ENCODE data around the gene CELA3B. TPM values are rescaled to one million over a fixed set of nuclear protein-coding genes. Genes with fewer than 3 reads are reported as not detected.
"Not testable (repeated sequence)": the region's sequence is repeated elsewhere in the genome, so short reads cannot be mapped to it uniquely, and the experiment has no call there.

The CELA3B gene
- total RNA-seq = 1 to 10 TPM in 3 of 5 donors, not detected in 2; 6.9 to 7.5 (median 7.3) TPM
- not detected for total RNA-seq (2013)
- total RNA-seq = 0 reads per million in 29 experiments

- H3K27ac ChIP-seq (ENCODE audit: low read length); H3K36me3 Mint-ChIP-seq; H3K9me3 ChIP-seq; H3K27ac Mint-ChIP-seq; H3K4me1 ChIP-seq (ENCODE audit: control insufficient read depth in 1 of 2, extremely low read depth in 1 of 2, insufficient read depth in 2 of 2, low read length in 2 of 2); H3K27me3 ChIP-seq (replicated peaks in 1 of 2; ENCODE audit: control insufficient read depth in 2 of 2, extremely low read depth in 1 of 2, insufficient read depth in 2 of 2, low read length in 1 of 2); H3K36me3 ChIP-seq (ENCODE audit: control insufficient read depth in 2 of 2, extremely low read depth in 1 of 2, insufficient read depth in 1 of 2, low read length in 1 of 2); CTCF ChIA-PET; H3K4me1 Mint-ChIP-seq; H3K4me3 ChIP-seq (ENCODE audit: control insufficient read depth in 1 of 2, extremely low read depth in 1 of 2, low read length in 1 of 2); H3K4me3 Mint-ChIP-seq; POLR2A ChIA-PET; H3K27me3 Mint-ChIP-seq; ATAC-seq (replicated peaks in 1 of 4); DNase-seq; H3K9me3 Mint-ChIP-seq: not testable (repeated sequence)
- WGBS (ENCODE audit: insufficient coverage) = 80% methylated on average over 2 of the region's 9 CpGs
Measured at GRCh38 chr1:21976703-21977239, at the start of gene CELA3B. Gene CELA3B (plus strand): TSS chr1:21977022. CDS start chr1:21977040, 18 bp downstream.

GRCh38 chr1:21927533-21928237 lies 49.1 kb upstream of the CELA3B start:
- no peak for DNase-seq
- H3K9me3 Mint-ChIP-seq = no peaks in the 10 kb centered on the region
- Histone ChIP-seq H3K27me3 (replicated peaks in 1 of 2; ENCODE audit: control insufficient read depth in 2 of 2, extremely low read depth in 1 of 2, insufficient read depth in 2 of 2, low read length in 1 of 2) (peaks cover 0 to 36% of the 10 kb centered on the region in 2 experiments), H3K27ac (ENCODE audit: low read length) (no peak overlapping the region), H3K4me3 (ENCODE audit: control insufficient read depth in 1 of 2, extremely low read depth in 1 of 2, low read length in 1 of 2) (no peak overlapping the region), H3K4me1 (ENCODE audit: control insufficient read depth in 1 of 2, extremely low read depth in 1 of 2, insufficient read depth in 2 of 2, low read length in 2 of 2) (no peaks in the 10 kb centered on the region), H3K36me3 (ENCODE audit: control insufficient read depth in 2 of 2, extremely low read depth in 1 of 2, insufficient read depth in 1 of 2, low read length in 1 of 2) (no peaks in the 10 kb centered on the region), H3K9me3 (no peaks in the 10 kb centered on the region)
- H3K27ac Mint-ChIP-seq = no peak overlapping the region
- whole genome bisulfite sequencing (ENCODE audit: insufficient coverage) = 90% methylated on average over 11 of the region's 12 CpGs
- no peak overlapping the region for H3K4me3 Mint-ChIP-seq
- H3K4me1 Mint-ChIP-seq = no peaks in the 10 kb centered on the region
- ChIA-PET POLR2A (no interaction called here), CTCF (no interaction called here)
- no peak for ATAC-seq (replicated peaks in 1 of 4)
- H3K36me3 Mint-ChIP-seq = no peaks in the 10 kb centered on the region
- H3K27me3 Mint-ChIP-seq = no peaks in the 10 kb centered on the region

GRCh38 chr1:21930080-21930571 lies 46.7 kb upstream of the CELA3B start:
- no peak for ATAC-seq (replicated peaks in 1 of 4)
- H3K4me1 Mint-ChIP-seq = peaks cover 4 to 7% (median 6%) of the 10 kb centered on the region in 3 donors
- WGBS (ENCODE audit: insufficient coverage) = 70% methylated on average over 2 of the region's 8 CpGs
- Histone ChIP-seq H3K4me1 (ENCODE audit: control insufficient read depth in 1 of 2, extremely low read depth in 1 of 2, insufficient read depth in 2 of 2, low read length in 2 of 2) (peaks cover 4 to 9% of the 10 kb centered on the region in 2 experiments), H3K27me3 (replicated peaks in 1 of 2; ENCODE audit: control insufficient read depth in 2 of 2, extremely low read depth in 1 of 2, insufficient read depth in 2 of 2, low read length in 1 of 2) (peaks cover 0 to 46% of the 10 kb centered on the region in 2 experiments), H3K9me3 (no peaks in the 10 kb centered on the region), H3K4me3 (ENCODE audit: control insufficient read depth in 1 of 2, extremely low read depth in 1 of 2, low read length in 1 of 2) (no peak overlapping the region), H3K36me3 (ENCODE audit: control insufficient read depth in 2 of 2, extremely low read depth in 1 of 2, insufficient read depth in 1 of 2, low read length in 1 of 2) (no peaks in the 10 kb centered on the region), H3K27ac (ENCODE audit: low read length) (no peak overlapping the region)
- H3K36me3 Mint-ChIP-seq = no peaks in the 10 kb centered on the region
- no peak overlapping the region for H3K4me3 Mint-ChIP-seq
- no peaks in the 10 kb centered on the region for H3K9me3 Mint-ChIP-seq
- CTCF ChIA-PET = no interaction called here
- no peaks in the 10 kb centered on the region for H3K27me3 Mint-ChIP-seq
- H3K27ac Mint-ChIP-seq = no peak overlapping the region
- no peak for DNase-seq
- POLR2A ChIA-PET = no interaction called here

GRCh38 chr1:21930629-21931170 lies 46.1 kb upstream of the CELA3B start:
- Mint-ChIP-seq H3K27ac (no peak overlapping the region), H3K27me3 (peaks cover 0 to 3% of the 10 kb centered on the region in 2 donors), H3K36me3 (no peaks in the 10 kb centered on the region), H3K9me3 (no peaks in the 10 kb centered on the region), H3K4me1 (peaks cover 8 to 13% (median 10%) of the 10 kb centered on the region in 3 donors), H3K4me3 (no peak overlapping the region)
- DNase-seq = no peak
- Histone ChIP-seq H3K4me1 (ENCODE audit: control insufficient read depth in 1 of 2, extremely low read depth in 1 of 2, insufficient read depth in 2 of 2, low read length in 2 of 2) (peaks cover 4 to 9% of the 10 kb centered on the region in 2 experiments), H3K4me3 (ENCODE audit: control insufficient read depth in 1 of 2, extremely low read depth in 1 of 2, low read length in 1 of 2) (no peak overlapping the region), H3K36me3 (ENCODE audit: control insufficient read depth in 2 of 2, extremely low read depth in 1 of 2, insufficient read depth in 1 of 2, low read length in 1 of 2) (no peaks in the 10 kb centered on the region), H3K27ac (ENCODE audit: low read length) (no peak overlapping the region), H3K27me3 (replicated peaks in 1 of 2; ENCODE audit: control insufficient read depth in 2 of 2, extremely low read depth in 1 of 2, insufficient read depth in 2 of 2, low read length in 1 of 2) (peaks cover 0 to 47% of the 10 kb centered on the region in 2 experiments), H3K9me3 (no peaks in the 10 kb centered on the region)
- WGBS (ENCODE audit: insufficient coverage) = 60% methylated on average over 1 of the region's 6 CpGs
- POLR2A ChIA-PET = no interaction called here
- CTCF ChIA-PET = no interaction called here
- ATAC-seq (replicated peaks in 1 of 4) = no peak

GRCh38 chr1:21931171-21932093 lies 45.4 kb upstream of the CELA3B start:
- Histone ChIP-seq H3K4me1 (ENCODE audit: control insufficient read depth in 1 of 2, extremely low read depth in 1 of 2, insufficient read depth in 2 of 2, low read length in 2 of 2) (peaks cover 4 to 16% of the 10 kb centered on the region in 2 experiments), H3K4me3 (ENCODE audit: control insufficient read depth in 1 of 2, extremely low read depth in 1 of 2, low read length in 1 of 2) (no peak overlapping the region), H3K36me3 (ENCODE audit: control insufficient read depth in 2 of 2, extremely low read depth in 1 of 2, insufficient read depth in 1 of 2, low read length in 1 of 2) (no peaks in the 10 kb centered on the region), H3K27ac (ENCODE audit: low read length) (no peak overlapping the region), H3K27me3 (replicated peaks in 1 of 2; ENCODE audit: control insufficient read depth in 2 of 2, extremely low read depth in 1 of 2, insufficient read depth in 2 of 2, low read length in 1 of 2) (peaks cover 0 to 55% of the 10 kb centered on the region in 2 experiments), H3K9me3 (no peaks in the 10 kb centered on the region)
- Mint-ChIP-seq H3K27me3 (peaks cover 0 to 3% of the 10 kb centered on the region in 2 donors), H3K36me3 (no peaks in the 10 kb centered on the region), H3K4me1 (peaks cover 11 to 17% (median 14%) of the 10 kb centered on the region in 3 donors), H3K4me3 (no peak overlapping the region), H3K9me3 (no peaks in the 10 kb centered on the region), H3K27ac (no peak overlapping the region)
- ChIA-PET CTCF (no interaction called here), POLR2A (no interaction called here)
- 87% methylated on average over 13 of the region's 16 CpGs for WGBS (ENCODE audit: insufficient coverage)
- ATAC-seq (replicated peaks in 1 of 4) (no peak), DNase-seq (no peak)

GRCh38 chr1:21932127-21932526 lies 44.7 kb upstream of the CELA3B start:
- 93% methylated on average over 7 of the region's 7 CpGs for WGBS (ENCODE audit: insufficient coverage)
- no peak for ATAC-seq (replicated peaks in 1 of 4)

More at GRCh38 chr1:21932127-21932526, 44.7 kb upstream of the CELA3B start:
- Histone ChIP-seq H3K36me3 (ENCODE audit: control insufficient read depth in 2 of 2, extremely low read depth in 1 of 2, insufficient read depth in 1 of 2, low read length in 1 of 2) (no peaks in the 10 kb centered on the region), H3K4me1 (ENCODE audit: control insufficient read depth in 1 of 2, extremely low read depth in 1 of 2, insufficient read depth in 2 of 2, low read length in 2 of 2) (peaks cover 4 to 20% of the 10 kb centered on the region in 2 experiments), H3K9me3 (no peaks in the 10 kb centered on the region), H3K27me3 (replicated peaks in 1 of 2; ENCODE audit: control insufficient read depth in 2 of 2, extremely low read depth in 1 of 2, insufficient read depth in 2 of 2, low read length in 1 of 2) (peaks cover 0 to 56% of the 10 kb centered on the region in 2 experiments), H3K27ac (ENCODE audit: low read length) (no peak overlapping the region), H3K4me3 (ENCODE audit: control insufficient read depth in 1 of 2, extremely low read depth in 1 of 2, low read length in 1 of 2) (no peak overlapping the region)
- ChIA-PET CTCF (no interaction called here), POLR2A (no interaction called here)
- H3K36me3 Mint-ChIP-seq = no peaks in the 10 kb centered on the region
- no peak overlapping the region for H3K4me3 Mint-ChIP-seq
- DNase-seq = no peak
- no peak overlapping the region for H3K27ac Mint-ChIP-seq
- peaks cover 0 to 3% of the 10 kb centered on the region in 2 donors for H3K27me3 Mint-ChIP-seq
- H3K9me3 Mint-ChIP-seq = no peaks in the 10 kb centered on the region
- H3K4me1 Mint-ChIP-seq = peaks cover 13 to 18% (median 14%) of the 10 kb centered on the region in 3 donors
